Left renal pelvis (tissue), 4 donors: ENCODE data around the gene CARMIL1. TPM values are rescaled to one million over a fixed set of nuclear protein-coding genes. Genes with fewer than 3 reads are reported as not detected.
"Not testable (repeated sequence)": the region's sequence is repeated elsewhere in the genome, so short reads cannot be mapped to it uniquely, and the experiment has no call there.

ENCODE experiments used
- DNase-seq, 4 donors: peaks; one replicate each; pipeline ENCODE4 v3.0.0-alpha.2; 2013; ENCODE audit warnings: low read depth in 4 of 4, low spot score in 3 of 4
- polyA plus RNA-seq, 4 donors: library from polyadenylated mRNA; unstranded; fragments of 120-200 nt; gene quantifications; one replicate each; pipeline ENCODE4 v1.2.1, GENCODE V29; 2013; ENCODE audit not compliant: insufficient read length in 4 of 4

CARMIL1 gene
- polyA plus RNA-seq, 4 donors: 6.8 to 111 (median 100.0) TPM

GRCh38 chr6:25434921-25435320 lies 155.7 kb downstream of the CARMIL1 start:
- no peak for DNase-seq

GRCh38 chr6:25435416-25435985 lies 156.3 kb downstream of the CARMIL1 start:
- DNase-seq: no peak

GRCh38 chr6:25436760-25437159 lies 157.6 kb downstream of the CARMIL1 start:
- no peak for DNase-seq

GRCh38 chr6:25439368-25439767 lies 160.2 kb downstream of the CARMIL1 start:
- no peak for DNase-seq

- no peak for DNase-seq
Observed at GRCh38 chr6:25441663-25442270, 162.6 kb downstream of the CARMIL1 start.

- no peak for DNase-seq
Observed at GRCh38 chr6:25442898-25443297, 163.7 kb downstream of the CARMIL1 start.

- DNase-seq: not testable (repeated sequence)
Observed at GRCh38 chr6:25444521-25444920, 165.3 kb downstream of the CARMIL1 start.

- DNase-seq: no peak
Observed at GRCh38 chr6:25446830-25447569, 167.8 kb downstream of the CARMIL1 start.

GRCh38 chr6:25447570-25447929 lies 168.4 kb downstream of the CARMIL1 start:
- no peak for DNase-seq

GRCh38 chr6:25448965-25449538 lies 169.9 kb downstream of the CARMIL1 start:
- no peak for DNase-seq

GRCh38 chr6:25449774-25450173 lies 170.6 kb downstream of the CARMIL1 start:
- DNase-seq: no peak

- no peak for DNase-seq
Observed at GRCh38 chr6:25450469-25451198, 171.5 kb downstream of the CARMIL1 start.

- DNase-seq: no peak
Observed at GRCh38 chr6:25452031-25452430, 172.9 kb downstream of the CARMIL1 start.

- no peak for DNase-seq
Observed at GRCh38 chr6:25453288-25453687, 174.1 kb downstream of the CARMIL1 start.

GRCh38 chr6:25454136-25454535 lies 175.0 kb downstream of the CARMIL1 start:
- DNase-seq: no peak

- no peak for DNase-seq
Observed at GRCh38 chr6:25456249-25457040, 177.3 kb downstream of the CARMIL1 start.

GRCh38 chr6:25457516-25457915 lies 178.3 kb downstream of the CARMIL1 start:
- DNase-seq: no peak

- no peak for DNase-seq
Observed at GRCh38 chr6:25458485-25458884, 179.3 kb downstream of the CARMIL1 start.

- no peak for DNase-seq
Observed at GRCh38 chr6:25462235-25462897, 183.2 kb downstream of the CARMIL1 start.

GRCh38 chr6:25463441-25463840 lies 184.3 kb downstream of the CARMIL1 start:
- DNase-seq: no peak
